GM13976 (cell line): ENCODE results near the gene ELOVL2.

Source experiments
- DNase-seq: peaks from one replicate; pipeline ENCODE4 v3.0.0; 2012; ENCODE audit warnings: low spot score
- CTCF ChIP-seq: IDR thresholded peaks from 2 replicates; pipeline ENCODE4 v1.5.1; 2012; ENCODE audit warnings: borderline replicate concordance, mild to moderate bottlenecking; ENCODE audit not compliant: insufficient read depth; ENCODE audit errors: extremely low read depth, missing control alignments, control extremely low read depth
- in situ Hi-C: fragments of 300-500 bp; cut with MboI; formaldehyde crosslinking; loops from one replicate; pipeline ENCODE4 v1.12.0; 2022; ENCODE audit warnings: low sequenced_read_pairs, mixed read lengths, inconsistent platforms; ENCODE audit not compliant: unreplicated experiment

ELOVL2 gene

GRCh38 chr6:11017090-11017489 lies 27.0 kb downstream of the ELOVL2 start:
- in situ Hi-C loops: no loop called here
- no peak for DNase-seq
- TF ChIP-seq CTCF: no peak

GRCh38 chr6:11016452-11016851 lies 27.7 kb downstream of the ELOVL2 start:
- TF ChIP-seq CTCF: no peak
- no peak for DNase-seq
- in situ Hi-C loops: no loop called here

- no peak for DNase-seq
- in situ Hi-C loops: no loop called here
- no peak for TF ChIP-seq CTCF
These were observed 29.0 kb downstream of the ELOVL2 start for GRCh38 chr6:11015102-11015501.

DNA sequence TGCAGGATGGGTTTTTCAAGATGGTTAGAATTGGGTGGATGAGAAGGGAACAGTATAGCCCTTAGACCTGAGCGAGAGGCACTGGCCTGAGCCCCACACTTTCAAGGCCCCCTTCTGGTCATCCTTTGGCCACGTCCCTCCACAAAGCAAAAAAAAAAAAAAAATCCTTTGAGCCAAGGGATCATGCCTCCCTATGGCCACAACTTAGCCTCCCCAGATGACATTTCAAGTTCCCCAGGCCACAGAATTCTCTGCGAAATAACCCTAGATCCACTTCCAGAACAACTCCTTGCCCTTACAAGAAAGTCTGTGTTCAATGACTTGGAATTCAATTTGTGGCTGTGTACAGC lies 30.4 kb downstream of the ELOVL2 start:
- no peak for TF ChIP-seq CTCF
- DNase-seq: no peak
- in situ Hi-C loops: no loop called here

GRCh38 chr6:11012976-11013720 lies 31.0 kb downstream of the ELOVL2 start:
- no peak for DNase-seq
- in situ Hi-C loops: no loop called here
- TF ChIP-seq CTCF: no peak

DNA sequence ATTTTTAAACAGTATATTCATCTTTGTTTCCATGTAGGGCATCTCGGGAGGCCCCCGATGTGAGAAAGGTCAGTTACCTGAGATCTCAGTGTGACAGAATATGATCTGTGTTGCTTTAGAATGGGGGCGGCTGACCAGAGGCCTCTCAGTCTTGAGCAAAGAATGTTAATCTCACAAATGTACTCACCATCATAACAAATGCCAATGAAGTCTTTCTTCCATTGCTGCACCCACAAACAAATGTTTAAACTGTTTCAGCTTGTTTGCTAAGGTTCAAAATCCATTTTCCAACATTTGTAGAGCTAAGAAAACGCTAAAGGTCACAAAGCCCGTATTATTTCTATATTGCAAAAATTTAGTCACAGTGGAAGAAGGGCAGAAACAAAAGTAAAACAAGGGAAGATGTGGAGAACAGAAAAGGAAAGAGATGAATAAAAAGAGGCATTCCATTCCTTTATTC lies 31.8 kb downstream of the ELOVL2 start:
- in situ Hi-C loops: no loop called here
- no peak for DNase-seq
- TF ChIP-seq CTCF: no peak
